ENCODE results near the gene DLGAP4.
"Not testable (repeated sequence)": the region's sequence is repeated elsewhere in the genome, so short reads cannot be mapped to it uniquely, and the experiment has no call there.

The DLGAP4 gene

DNA sequence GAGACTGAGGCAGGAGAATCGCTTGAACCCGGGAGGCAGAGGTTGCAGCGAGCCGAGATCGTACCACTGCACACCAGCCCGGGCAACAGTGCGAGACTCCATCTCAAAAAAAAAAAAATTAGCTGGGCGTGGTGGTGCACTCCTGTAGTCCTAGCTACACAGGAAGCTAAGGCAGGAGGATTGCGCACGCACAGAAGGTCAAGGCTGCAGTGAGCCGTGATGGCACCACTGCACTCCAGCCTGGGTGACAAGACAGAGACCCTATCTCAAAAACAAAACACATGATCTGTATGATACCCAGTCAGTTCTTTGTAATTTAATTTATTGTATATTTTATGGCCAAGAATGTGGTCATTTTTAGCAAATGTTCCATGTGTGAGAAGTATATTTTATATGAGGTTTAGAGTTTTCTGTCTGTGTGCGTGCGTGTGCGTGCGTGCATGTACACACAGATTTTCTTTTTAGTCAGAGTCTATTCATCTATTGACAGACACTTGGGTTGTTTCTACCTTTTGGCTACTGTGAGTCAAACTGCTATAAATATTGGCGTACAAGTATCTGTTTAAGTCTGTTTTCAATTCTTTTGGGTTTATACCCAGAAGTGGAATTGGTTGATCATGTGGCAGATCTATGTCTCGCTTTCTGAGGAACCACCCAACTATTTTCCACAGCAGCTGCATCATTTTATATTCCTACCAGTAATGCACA lies 213.0 kb downstream of the DLGAP4 start:
- no peak for DNase-seq

DNA sequence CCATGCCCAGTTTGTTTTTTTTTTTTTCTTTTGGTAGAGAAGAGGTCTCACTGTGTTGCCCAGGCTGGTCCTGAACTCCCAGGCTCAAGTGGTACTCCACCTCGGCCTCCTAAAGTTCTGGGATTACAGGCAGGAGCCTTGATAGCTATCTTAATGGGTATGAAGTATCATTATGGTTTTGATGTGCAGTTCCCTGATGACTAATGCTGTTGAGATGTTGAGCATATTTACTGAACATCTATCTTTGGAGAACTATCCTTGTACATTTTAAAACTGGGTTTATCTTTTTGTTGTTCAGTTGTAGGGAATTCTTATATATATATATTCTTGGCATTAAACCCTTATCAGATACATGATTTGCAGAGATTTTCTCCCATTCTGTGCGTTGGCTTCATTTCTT lies 213.8 kb downstream of the DLGAP4 start:
- DNase-seq, result no peak

DNA sequence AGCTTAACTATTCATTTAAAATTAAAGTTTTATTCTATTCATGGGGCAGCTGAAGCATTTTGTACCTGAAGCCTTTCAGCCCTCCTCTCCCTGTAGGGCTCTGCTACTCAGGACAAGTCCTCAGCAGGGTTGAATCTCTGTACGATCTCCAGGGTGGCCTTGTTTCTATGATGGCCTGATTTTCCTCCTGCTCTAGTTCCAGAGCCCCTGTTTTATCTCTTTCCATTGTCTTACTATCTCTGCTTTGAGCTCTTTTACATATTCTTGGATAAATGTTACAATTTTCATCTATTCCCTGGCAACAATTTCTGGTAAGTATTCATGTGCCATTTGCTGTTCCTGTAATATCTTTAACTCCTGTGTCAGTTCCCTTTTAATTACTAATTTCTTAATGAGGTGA lies 215.4 kb downstream of the DLGAP4 start:
- no peak for DNase-seq

DNA sequence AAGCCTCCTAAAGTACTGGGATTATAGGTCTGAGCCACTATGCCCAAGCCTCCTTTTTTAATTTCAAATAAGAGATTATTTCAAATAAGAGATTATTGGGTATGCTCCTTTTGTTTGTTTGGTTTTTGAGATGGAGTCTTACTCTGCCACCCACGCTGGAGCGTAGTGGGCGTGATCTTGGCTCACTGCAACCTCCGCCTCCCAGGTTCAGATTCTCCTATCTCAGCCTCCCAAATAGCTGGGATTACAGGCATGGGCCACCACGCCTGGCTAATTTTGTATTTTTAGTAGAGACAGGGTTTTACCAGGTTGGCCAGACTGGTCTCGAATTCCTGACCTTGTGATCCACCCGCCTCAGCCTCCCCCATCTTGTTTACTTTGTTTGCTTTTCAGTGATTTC lies 216.3 kb downstream of the DLGAP4 start:
- not testable (repeated sequence) for DNase-seq

DNA sequence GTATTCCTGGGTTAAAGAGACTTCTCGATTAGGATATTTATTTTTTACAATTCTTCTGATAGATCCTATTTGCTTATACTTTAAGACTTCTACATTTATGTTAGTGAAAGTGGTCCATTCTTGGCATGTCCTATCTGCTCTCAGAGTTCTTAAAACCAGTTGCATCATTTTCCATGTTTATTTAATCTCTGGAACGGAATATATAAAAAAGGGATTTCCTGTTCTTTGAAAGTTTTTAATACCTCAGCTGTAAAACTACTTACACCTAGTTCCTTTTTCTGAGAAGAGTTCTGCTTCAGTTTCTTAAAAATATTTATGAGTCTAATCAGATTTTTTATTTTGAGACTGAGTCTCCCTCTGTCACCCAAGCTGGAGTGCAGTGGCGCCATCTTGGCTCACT lies 217.2 kb downstream of the DLGAP4 start:
- no peak for DNase-seq

DNA sequence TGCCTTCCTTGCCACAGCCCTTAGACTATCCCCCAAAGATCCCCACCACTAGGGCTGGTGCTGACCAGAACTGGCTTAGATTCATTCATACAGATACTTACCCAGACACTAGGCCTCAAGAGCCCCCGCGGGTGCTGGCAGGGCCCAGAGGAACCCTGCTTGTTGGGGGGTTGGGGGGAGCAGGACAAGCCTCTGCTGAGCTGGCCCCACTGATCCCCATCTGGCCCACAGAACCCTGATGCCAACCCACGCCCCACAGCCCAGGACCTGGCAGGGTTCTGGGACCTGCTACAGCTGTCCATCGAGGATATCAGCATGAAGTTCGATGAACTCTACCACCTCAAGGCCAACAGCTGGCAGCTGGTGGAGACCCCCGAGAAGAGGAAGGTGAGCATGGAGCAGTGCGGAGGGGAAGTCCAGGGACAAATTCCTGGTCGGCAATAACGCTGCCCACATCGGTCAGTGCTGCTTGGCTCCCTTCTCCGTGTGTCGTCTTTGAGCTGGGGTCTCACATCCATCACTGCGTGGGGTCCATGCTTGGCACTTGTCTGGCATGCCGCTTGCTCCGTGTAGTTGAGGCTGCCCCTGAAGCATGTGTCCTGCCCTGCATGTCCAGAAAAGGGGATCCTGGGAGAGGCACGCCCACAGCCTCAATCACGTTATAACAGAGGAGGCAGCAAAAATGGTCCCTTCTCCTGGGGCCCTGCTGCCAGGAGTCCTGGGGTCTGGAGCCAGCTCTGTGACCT lies 219.7 kb downstream of the DLGAP4 start:
- no peak for DNase-seq

DNA sequence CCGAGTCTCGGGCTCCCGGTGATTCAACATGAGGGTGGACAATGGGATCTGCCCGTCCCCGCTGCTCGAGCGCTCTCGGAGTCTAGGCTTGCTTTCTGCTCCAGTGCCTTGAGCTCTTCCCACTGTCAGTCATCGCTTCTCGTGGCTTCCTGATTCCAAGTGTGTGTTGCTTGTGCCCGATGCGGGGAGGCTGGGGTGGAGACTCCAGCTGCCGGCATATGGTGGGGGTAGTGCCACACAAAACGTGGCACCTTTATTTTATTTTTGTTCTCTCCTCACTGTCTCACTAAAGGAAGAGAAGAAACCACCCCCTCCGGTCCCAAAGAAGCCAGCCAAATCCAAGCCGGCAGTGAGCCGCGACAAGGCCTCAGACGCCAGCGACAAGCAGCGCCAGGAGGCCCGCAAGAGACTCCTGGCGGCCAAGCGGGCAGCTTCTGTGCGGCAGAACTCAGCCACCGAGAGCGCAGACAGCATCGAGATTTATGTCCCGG lies 220.4 kb downstream of the DLGAP4 start:
- DNase-seq, result no peak

DNA sequence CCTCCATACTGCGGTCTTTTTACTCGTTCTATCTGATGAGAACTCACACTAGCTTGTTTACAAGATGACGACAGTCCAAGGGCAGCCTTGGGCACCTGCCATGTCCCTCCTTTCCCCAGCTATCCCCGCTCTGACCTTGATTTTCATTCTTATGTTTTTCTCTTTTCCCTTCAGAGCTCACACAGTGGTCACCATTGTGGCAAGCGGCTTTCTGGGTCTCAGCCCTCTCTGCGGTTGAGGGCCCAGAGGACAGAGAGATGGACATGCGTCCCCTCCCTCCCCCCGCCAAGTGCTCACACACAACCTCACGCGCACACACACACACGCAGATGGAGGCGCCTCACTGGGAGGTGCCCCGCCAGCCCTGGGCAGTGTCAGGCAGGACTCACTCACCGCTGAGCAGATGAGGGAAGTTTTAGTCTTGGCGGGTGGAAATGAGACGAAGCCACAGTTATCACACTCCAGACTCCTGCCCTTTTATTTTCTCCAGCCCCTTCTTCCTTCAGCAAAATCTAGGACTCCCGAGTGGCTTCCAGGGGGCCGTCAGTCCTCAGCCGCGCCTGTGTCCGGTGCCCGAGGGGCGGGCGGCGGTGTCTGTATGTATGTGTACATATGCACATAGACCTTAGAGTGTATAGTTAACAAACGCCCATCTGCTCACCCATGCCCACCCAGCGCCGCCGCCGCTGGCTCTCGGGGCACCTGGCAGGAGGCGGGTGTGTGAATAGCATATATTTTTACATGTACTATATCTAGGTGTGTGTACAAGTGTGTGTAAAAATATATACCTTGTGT lies 221.4 kb downstream of the DLGAP4 start:
- DNase-seq, result no peak

DNA sequence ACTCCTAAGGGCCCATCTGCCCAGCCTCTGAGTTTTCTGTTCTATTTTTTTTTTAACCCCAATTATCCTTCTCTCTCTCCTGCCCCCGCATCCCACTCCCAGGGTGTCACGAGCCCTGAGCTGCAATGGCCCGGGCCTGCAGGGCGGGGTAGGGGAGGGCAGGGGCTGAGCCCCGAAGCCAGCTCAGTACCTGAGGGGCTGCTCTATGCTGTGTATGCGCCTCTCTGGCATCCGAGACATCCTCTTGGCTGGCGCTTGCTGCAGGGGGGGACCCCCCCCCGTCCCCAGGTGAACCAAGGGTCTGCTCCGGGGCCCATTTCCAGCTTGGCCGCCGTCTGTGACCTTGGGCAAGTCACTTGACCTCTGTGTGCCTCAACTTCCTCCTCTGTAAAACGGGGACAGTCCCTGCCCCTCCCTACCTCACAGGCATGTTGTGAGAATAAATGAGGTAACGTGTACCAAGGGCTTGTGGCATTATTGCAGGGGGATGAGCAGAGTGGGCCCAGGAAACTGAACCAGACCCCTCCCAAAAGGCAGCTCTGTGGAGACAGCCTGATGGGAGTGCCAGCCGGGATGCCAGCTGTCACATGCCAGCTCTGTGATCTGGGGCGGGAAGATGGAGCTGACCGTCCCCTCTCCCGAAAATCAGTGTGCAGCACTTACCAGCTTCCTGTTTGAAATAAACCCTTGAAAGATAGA lies 222.2 kb downstream of the DLGAP4 start:
- no peak for DNase-seq

DNA sequence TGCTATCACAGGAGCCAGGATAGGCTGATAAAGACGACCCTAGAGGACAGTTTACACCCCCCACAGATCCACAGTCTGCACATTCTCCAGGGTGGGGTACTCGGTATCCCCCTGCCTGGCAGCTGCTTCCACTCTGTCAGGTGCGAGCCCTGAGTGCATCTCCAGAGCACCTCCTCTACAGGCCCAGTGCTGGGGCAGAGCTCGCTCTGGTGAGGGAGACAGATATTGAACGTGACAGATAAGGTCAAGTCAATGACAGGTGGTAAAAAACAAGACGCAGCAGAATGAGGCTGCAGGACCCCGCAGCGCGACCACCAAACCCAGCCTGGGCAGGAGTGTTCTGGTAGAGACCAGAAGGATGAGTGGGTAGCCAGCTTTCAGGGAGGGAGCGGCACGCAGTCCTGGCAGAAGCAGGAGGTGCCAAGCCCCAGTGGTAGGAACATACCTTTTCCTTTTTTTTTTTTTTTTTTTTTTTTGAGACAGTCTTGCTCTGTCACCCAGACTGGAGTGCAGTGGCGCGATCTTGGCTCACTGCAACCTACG lies 222.8 kb downstream of the DLGAP4 start:
- DNase-seq, result no peak

DNA sequence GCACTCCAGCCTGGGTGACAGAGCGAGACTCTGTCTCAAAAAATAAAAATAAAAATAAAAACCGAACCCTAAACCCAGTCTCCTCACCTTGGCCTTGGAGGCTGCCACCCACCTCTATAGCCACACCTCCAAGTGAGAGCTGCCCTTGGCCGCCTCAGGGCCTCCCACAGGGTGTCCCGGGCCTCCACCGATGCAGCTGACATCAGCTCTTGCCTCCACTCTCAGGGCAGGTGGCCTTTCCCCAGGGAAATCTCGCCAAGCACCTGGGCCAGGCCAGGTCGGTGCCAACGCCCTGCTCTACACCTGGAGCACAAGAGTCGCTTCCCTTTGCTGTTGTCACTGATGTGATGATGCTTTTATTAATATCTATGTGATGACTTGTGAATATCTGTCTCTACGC lies 226.2 kb downstream of the DLGAP4 start:
- DNase-seq, result no peak

DNA sequence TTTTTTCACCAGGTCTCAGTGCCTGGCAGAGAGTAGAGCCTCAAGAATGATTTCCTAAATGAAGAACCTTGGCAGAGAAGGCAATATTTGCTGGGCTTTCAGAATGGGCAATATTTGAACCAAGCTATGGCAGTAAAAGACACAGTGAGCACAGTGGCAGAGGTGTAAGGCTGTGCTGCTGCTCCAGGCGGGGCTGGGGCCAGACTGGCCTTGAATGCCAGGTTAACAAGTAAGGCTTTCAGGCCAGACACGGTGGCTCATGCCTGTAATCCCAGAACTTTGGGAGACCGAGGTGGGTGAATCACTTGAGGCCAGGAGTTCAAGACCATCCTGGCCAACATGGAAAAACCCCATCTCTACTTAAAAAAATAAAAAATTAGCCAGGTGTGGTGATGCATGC lies 226.7 kb downstream of the DLGAP4 start:
- no peak for DNase-seq

DNA sequence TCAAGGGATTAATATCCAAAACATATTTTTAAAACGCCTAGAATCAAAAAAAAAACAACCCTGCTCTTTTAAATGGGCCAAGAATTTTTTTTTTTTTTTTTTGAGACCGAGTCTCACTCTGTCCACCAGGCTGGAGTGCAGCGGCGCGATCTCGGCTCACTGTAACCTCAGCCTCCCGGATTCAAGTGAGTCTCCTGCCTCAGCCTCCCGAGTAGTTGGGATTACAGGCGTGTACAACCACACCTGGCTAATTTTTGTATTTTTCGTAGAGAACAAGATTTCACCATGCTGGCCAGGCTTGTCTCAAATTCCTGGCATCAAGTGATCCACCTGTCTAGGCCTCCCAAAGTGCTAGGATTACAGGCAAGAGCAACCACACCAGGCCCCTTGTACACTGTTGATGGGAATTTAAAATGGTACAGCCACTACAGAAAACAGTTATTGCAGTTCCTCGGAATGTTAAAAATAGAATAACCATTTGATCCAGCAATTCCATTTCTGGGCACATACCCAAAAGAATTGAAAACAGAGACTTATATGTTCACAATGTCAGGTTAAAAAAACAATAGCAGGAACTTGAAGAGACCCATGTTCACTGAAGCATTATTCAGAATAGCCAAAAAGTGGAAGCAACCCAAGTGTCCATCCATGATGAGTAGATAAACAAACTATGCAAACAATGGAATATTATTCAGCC lies 232.0 kb downstream of the DLGAP4 start:
- no peak for DNase-seq

DNA sequence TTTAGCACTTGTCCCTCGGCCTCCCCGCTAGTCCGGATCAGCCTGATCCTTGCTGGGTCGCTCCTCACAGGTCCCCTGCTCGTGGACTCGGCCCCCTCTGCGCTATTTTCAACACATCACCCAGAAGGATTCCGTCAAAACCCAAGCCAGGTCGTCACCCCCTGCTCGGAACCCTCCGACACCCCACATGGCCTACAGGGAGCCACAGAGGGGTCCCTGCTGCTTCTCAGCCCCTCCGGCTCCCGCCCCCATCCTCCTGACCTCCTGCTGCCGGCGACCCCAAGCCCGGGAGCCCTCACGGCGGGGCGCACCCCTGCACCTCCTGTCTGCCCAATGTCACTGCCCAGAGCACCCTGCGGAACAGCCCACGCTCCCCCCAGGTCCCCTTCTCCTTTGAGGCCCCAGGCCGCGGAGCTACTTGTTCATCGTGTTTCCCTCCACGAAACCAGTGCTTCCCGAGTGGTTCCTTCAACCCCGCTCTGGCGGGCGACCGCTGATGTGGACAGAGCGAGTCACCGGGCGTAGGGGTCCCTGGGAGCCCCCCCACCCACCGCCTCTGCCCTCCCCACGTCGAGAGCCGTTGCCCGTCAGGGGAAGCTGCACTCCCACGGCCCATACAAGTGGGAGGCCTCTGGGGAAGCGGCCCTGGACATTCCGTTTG lies 234.5 kb downstream of the DLGAP4 start:
- no peak for DNase-seq

DNA sequence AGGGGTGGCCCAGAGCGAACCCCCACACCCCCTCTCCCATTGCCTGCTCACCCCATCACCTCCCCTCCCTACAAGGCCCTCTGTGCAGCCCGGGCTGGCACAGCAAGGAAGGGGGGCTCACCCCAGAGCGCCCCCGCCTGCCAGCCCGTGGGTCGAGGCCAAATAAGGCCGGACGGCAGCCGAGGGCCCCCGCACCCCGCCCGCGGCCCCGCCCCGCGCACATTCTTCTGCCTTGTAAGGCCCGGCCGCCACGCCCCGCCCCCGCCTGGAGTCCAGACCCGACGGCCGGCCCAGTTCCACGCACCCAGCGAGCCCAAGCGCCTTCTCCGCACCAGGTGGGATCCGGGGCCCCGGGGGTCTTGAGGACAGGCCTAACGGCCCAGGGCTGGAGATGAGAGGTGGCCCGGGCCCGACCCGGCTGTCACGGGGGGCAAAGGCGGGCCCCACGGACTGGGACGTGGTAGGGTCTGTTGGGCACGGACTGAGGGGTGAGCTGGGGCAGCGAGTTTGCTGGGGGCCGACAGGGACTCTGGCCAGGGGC lies 235.2 kb downstream of the DLGAP4 start, which contains the start of gene MYL9:
MYL9 (plus strand) TSS at position 293 of the 541 bp plus-strand sequence. CDS start 3,366 bp downstream, outside the sequence.
- no peak for DNase-seq

DNA sequence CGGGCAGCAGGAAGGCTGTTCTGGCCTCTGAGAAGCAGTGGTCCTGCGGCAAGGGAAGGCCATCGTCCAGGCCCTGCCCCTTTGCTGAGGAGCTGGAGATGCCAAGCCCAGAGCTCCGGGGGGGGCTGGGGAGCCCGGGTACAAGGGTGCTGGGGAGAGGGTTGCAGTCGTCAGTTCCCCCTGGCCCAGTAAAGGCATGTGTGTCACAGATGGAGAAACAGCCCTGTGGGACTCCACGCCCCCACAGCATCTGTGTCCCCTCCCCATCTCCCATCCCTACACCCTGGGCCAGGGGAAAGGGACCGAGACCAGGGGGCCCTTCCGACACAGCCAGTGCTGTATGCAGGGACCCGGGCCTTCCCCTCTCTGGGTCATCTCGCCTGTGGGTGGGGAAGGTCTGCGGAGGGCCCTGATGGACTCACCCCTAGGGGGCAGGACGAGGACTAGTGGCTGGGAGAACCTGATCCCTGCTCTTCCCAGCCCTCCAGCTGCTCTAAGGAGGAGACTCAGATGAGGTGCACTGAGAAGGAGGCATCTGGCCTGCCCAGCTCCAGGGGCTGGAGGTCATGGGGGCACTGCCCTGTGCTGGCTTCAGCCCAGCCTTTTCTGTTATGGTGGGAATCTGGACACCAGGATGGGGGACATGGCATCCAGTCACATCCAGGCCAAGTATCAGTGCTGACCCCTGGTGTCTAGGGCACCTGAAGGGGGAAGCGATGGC lies 235.8 kb downstream of the DLGAP4 start:
- DNase-seq, result no peak

DNA sequence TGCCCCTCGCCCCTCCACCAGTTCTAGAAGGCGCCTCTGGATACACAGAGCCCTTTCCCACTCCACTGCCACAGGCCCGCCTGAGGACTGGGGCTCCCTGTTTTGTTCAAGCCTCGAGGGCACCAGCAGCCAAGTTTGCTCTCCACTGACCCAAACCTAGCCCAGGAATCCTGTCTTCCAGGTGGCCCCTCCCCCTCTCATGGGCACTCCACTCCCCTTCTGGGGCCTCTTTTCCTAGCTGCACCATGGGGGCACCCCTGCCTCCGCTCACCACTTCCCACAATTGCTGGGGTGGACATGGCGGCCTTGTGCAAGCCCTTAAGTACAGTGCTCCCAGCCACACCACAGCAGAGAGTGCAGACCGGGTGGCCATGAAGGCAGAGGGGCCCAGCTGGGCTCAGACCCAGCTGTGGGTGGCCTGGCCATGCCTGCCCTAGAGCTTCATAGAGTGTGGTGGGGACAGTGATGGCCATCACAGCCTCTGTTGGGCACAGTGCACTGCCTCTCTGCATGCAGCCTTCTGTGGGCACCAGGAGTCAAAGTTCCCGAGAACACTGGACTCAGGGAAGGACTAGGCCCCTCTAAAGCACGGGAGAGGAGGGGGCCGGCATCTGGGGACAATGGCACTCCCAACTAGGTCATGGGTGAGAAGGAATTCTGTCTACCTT lies 236.5 kb downstream of the DLGAP4 start:
- DNase-seq, result no peak

DNA sequence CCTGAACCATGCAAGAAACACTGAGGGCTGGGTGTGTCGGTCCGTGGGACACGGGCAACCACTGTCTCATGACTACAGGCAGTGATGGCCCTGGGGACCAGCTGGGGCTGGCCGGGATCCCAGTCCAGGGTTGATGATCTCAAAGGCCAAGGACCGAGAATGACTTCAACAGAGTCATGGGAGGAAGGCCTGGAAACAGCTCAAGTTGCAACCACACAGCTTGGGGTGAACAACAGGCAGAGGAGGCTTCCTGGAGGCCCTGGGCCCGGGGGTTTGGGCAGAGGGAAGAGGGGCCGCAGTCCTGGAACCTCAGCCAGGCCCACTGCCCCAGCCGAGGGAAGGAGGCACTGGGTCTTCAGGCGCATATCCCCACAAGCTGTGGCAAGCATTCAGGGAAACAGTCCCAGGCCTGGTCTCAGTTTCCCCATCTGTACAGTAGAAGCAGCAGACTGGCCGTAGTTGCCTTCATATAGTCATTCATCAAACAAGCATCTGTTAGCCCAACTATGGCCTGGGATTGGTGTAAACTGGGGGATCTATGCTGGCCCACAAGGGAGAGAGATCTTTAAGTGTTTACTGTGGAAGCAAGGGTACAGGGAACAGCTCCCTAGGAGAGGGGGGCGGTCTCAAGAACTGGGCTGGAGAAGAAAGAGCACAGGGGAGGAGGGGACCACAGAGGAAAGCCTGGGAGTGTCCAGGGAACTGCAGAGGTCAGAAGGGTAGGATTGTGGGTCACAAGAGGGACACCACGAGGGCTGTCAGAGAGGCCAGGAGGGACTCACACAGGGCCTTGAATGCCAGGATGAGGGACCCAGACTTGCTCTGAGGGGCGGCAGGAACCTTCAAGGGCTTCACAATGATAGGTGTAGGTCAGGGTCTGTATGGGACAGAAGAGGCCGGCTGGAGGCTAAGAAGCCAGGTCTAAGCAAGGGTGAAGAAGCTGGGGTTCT lies 237.3 kb downstream of the DLGAP4 start:
- no peak for DNase-seq

Data from activated naive CD4-positive, alpha-beta T cell treated with anti-CD3 and anti-CD28 coated beads, Interleukin-2, amount 50 U/mL, for 16 hours (primary cell).